Activated T-helper 2 cell treated with anti-CD3 and anti-CD28 coated beads, Interferon-gamma antibody, Interleukin-2, Interleukin-4, amounts not matched to agents 10 μg/mL and 5 μg/mL and 100 μg/mL, durations not matched to agents 14 hours and 24 hours and 36 hours (primary cell): ENCODE data around the gene RALY. TPM values are rescaled to one million over a fixed set of nuclear protein-coding genes. Genes with fewer than 3 reads are reported as not detected.

Source experiments
- DNase-seq: peaks from one replicate; pipeline ENCODE4 v3.0.0; 2021; ENCODE audit warnings: low spot score
- H3K27ac Mint-ChIP-seq: one replicate; pipeline ENCODE4 v1.8.0; 2021; ENCODE audit warnings: mixed read lengths
- H3K27me3 Mint-ChIP-seq: one replicate; pipeline ENCODE4 v1.8.0; 2021; ENCODE audit warnings: low read depth, mixed read lengths
- H3K36me3 Mint-ChIP-seq: one replicate; pipeline ENCODE4 v1.8.0; 2021; ENCODE audit warnings: low read depth, mixed read lengths
- H3K4me1 Mint-ChIP-seq: one replicate; pipeline ENCODE4 v1.8.0; 2021; ENCODE audit warnings: low read depth, mixed read lengths
- H3K4me3 Mint-ChIP-seq: one replicate; pipeline ENCODE4 v1.8.0; 2021; ENCODE audit warnings: low read depth, mild to moderate bottlenecking, moderate library complexity, mixed read lengths
- H3K9me3 Mint-ChIP-seq: one replicate; pipeline ENCODE4 v1.8.0; 2021; ENCODE audit warnings: mixed read lengths
- intact Hi-C: fragments of 100-400 bp; cut with micrococcal nuclease; formaldehyde crosslinking; loops from one replicate; pipeline ENCODE4 v1.15.1; 2023
- total RNA-seq: library from RNA; stranded (reverse); gene quantifications from 2 replicates; pipeline ENCODE4 v1.2.3, GENCODE V29; 2022

Gene RALY
- total RNA-seq, 1 donor from 2014 or later: 149 TPM

- no peak overlapping the region for H3K4me3 Mint-ChIP-seq
- intact Hi-C loops: no loop called here
- H3K27ac Mint-ChIP-seq: no peak overlapping the region
- peaks cover 20% of the 10 kb centered on the region for H3K4me1 Mint-ChIP-seq
- no peaks in the 10 kb centered on the region for H3K27me3 Mint-ChIP-seq
- DNase-seq: no peak
- H3K36me3 Mint-ChIP-seq: peaks cover 88% of the 10 kb centered on the region
- H3K9me3 Mint-ChIP-seq: no peaks in the 10 kb centered on the region
Measured at GRCh38 chr20:34098570-34098969, 104.9 kb downstream of the RALY start.

GRCh38 chr20:34099675-34100074 lies 106.0 kb downstream of the RALY start:
- DNase-seq: no peak
- Mint-ChIP-seq H3K9me3 (no peaks in the 10 kb centered on the region), H3K4me1 (peaks cover 23% of the 10 kb centered on the region), H3K36me3 (peaks cover 92% of the 10 kb centered on the region), H3K4me3 (no peak overlapping the region), H3K27me3 (no peaks in the 10 kb centered on the region), H3K27ac (peak overlapping the region; percentile 24)
- intact Hi-C loops: no loop called here

- peaks cover 32% of the 10 kb centered on the region for H3K4me1 Mint-ChIP-seq
- H3K36me3 Mint-ChIP-seq: peaks cover 93% of the 10 kb centered on the region
- DNase-seq: no peak
- no peak overlapping the region for H3K27ac Mint-ChIP-seq
- no peaks in the 10 kb centered on the region for H3K9me3 Mint-ChIP-seq
- no peaks in the 10 kb centered on the region for H3K27me3 Mint-ChIP-seq
- no peak overlapping the region for H3K4me3 Mint-ChIP-seq
- intact Hi-C loops: no loop called here
Measured at GRCh38 chr20:34100576-34100975, 106.9 kb downstream of the RALY start.

GRCh38 chr20:34102342-34102741 lies 108.6 kb downstream of the RALY start:
- Mint-ChIP-seq H3K4me3 (no peak overlapping the region), H3K27ac (peak overlapping the region; percentile 10), H3K27me3 (no peaks in the 10 kb centered on the region), H3K4me1 (peaks cover 48% of the 10 kb centered on the region), H3K9me3 (no peaks in the 10 kb centered on the region), H3K36me3 (peaks cover 89% of the 10 kb centered on the region)
- intact Hi-C loops: no loop called here
- DNase-seq: no peak

GRCh38 chr20:34104059-34104458 lies 110.3 kb downstream of the RALY start:
- Mint-ChIP-seq H3K4me1 (peaks cover 64% of the 10 kb centered on the region), H3K27ac (peak overlapping the region; percentile 21), H3K4me3 (no peak overlapping the region), H3K9me3 (no peaks in the 10 kb centered on the region), H3K27me3 (no peaks in the 10 kb centered on the region), H3K36me3 (peaks cover 94% of the 10 kb centered on the region)
- no peak for DNase-seq
- intact Hi-C loops: no loop called here

- intact Hi-C loops: no loop called here
- peaks cover 73% of the 10 kb centered on the region for H3K4me1 Mint-ChIP-seq
- H3K27ac Mint-ChIP-seq: peak overlapping the region; percentile 68
- H3K9me3 Mint-ChIP-seq: no peaks in the 10 kb centered on the region
- no peak overlapping the region for H3K4me3 Mint-ChIP-seq
- DNase-seq: no peak
- no peaks in the 10 kb centered on the region for H3K27me3 Mint-ChIP-seq
- H3K36me3 Mint-ChIP-seq: peaks cover 92% of the 10 kb centered on the region
Measured at GRCh38 chr20:34105978-34106675, 112.4 kb downstream of the RALY start.

GRCh38 chr20:34108616-34109174 lies 115.0 kb downstream of the RALY start:
- Mint-ChIP-seq H3K4me1 (peaks cover 64% of the 10 kb centered on the region), H3K9me3 (no peaks in the 10 kb centered on the region), H3K27me3 (no peaks in the 10 kb centered on the region), H3K27ac (peak overlapping the region; percentile 62), H3K4me3 (peak overlapping the region; percentile 47), H3K36me3 (peaks cover 72% of the 10 kb centered on the region)
- intact Hi-C loops: no loop called here
- DNase-seq: no peak

- Mint-ChIP-seq H3K4me1 (peaks cover 59% of the 10 kb centered on the region), H3K36me3 (peaks cover 64% of the 10 kb centered on the region), H3K4me3 (peak overlapping the region; percentile 51), H3K9me3 (no peaks in the 10 kb centered on the region), H3K27me3 (no peaks in the 10 kb centered on the region), H3K27ac (peak overlapping the region; percentile 43)
- intact Hi-C loops: no loop called here
- no peak for DNase-seq
Measured at GRCh38 chr20:34109442-34109841, 115.7 kb downstream of the RALY start.

GRCh38 chr20:34110025-34110744 lies 116.5 kb downstream of the RALY start:
- intact Hi-C loops: loop anchor here (2.0 to 10.0 kb wide), 2 partner anchors 19 to 445 kb away; partner anchors contain the start of genes ACTL10 and C20orf144
- Mint-ChIP-seq H3K27me3 (no peaks in the 10 kb centered on the region), H3K4me1 (peaks cover 52% of the 10 kb centered on the region), H3K9me3 (no peaks in the 10 kb centered on the region), H3K27ac (peak overlapping the region; percentile 84), H3K4me3 (peak overlapping the region; percentile 96), H3K36me3 (peaks cover 57% of the 10 kb centered on the region)
- no peak for DNase-seq

- intact Hi-C loops: loop anchor here (2.0 to 10.0 kb wide), 2 partner anchors 18 to 446 kb away; partner anchors contain the start of genes ACTL10 and C20orf144
- peak overlapping the region; percentile 96 for H3K4me3 Mint-ChIP-seq
- peaks cover 49% of the 10 kb centered on the region for H3K36me3 Mint-ChIP-seq
- peaks cover 1% of the 10 kb centered on the region for H3K27me3 Mint-ChIP-seq
- H3K9me3 Mint-ChIP-seq: no peaks in the 10 kb centered on the region
- peak overlapping the region; percentile 84 for H3K27ac Mint-ChIP-seq
- DNase-seq: no peak
- peaks cover 44% of the 10 kb centered on the region for H3K4me1 Mint-ChIP-seq
Measured at GRCh38 chr20:34110745-34111641, 117.3 kb downstream of the RALY start.

GRCh38 chr20:34111702-34112599 lies 118.2 kb downstream of the RALY start, which contains the start of gene EIF2S2:
EIF2S2 (minus strand) TSS chr20:34112243; CDS start chr20:34112110, 133 bp downstream.
- Mint-ChIP-seq H3K27me3 (peaks cover 5% of the 10 kb centered on the region), H3K36me3 (peaks cover 43% of the 10 kb centered on the region)

More at GRCh38 chr20:34111702-34112599, 118.2 kb downstream of the RALY start, which contains the start of gene EIF2S2:
- intact Hi-C loops: loop anchor here (1.0 to 10.0 kb wide), 5 partner anchors 17 to 447 kb away; partner anchors contain the start of genes ACTL10, AHCY, C20orf144 and CHMP4B
- no peaks in the 10 kb centered on the region for H3K9me3 Mint-ChIP-seq
- peaks cover 36% of the 10 kb centered on the region for H3K4me1 Mint-ChIP-seq
- peak within 1 kb of the TSS; percentile 97 for H3K27ac Mint-ChIP-seq
- H3K4me3 Mint-ChIP-seq: peak within 1 kb of the TSS; percentile 96
- peak; percentile 95 for DNase-seq
